SU-DHL-6 (cell line): ENCODE results near the gene LENEP.

ENCODE experiments used
- H2AFZ ChIP-seq: fragments of 200-600 bp; sonication (generic); 2 replicates; pipeline ENCODE4 v1.6.1; 2014; ENCODE audit warnings: low read depth, mild to moderate bottlenecking, moderate library complexity, mixed read lengths, antibody characterized with exemption, low read length; ENCODE audit not compliant: severe bottlenecking
- H3F3A ChIP-seq: fragments of 200-600 bp; shearing (Covaris generic); 2 replicates; pipeline ENCODE4 v1.6.0; 2016; ENCODE audit warnings: antibody characterized with exemption, mild to moderate bottlenecking; ENCODE audit not compliant: insufficient read depth
- H3K27ac ChIP-seq: fragments of 200-600 bp; sonication (generic); 2 replicates; pipeline ENCODE4 v1.5.1; 2016; ENCODE audit warnings: low read depth, mild to moderate bottlenecking, low read length, moderate library complexity, mixed read lengths
- H3K27me3 ChIP-seq: fragments of 200-600 bp; sonication (generic), shearing (Covaris generic); 2 replicates; pipeline ENCODE4 v1.6.0; 2014; ENCODE audit warnings: mild to moderate bottlenecking, low read length
- H3K36me3 ChIP-seq: fragments of 200-600 bp; sonication (generic); 2 replicates; pipeline ENCODE4 v1.6.1; 2014; ENCODE audit warnings: mild to moderate bottlenecking, low read length, mixed read lengths
- H3K4me2 ChIP-seq: fragments of 300-600, 200-600 bp; shearing (Covaris generic), sonication (generic); 2 replicates; pipeline ENCODE4 v1.6.0; 2014; ENCODE audit warnings: low read length, low read depth, mild to moderate bottlenecking; ENCODE audit not compliant: poor library complexity, severe bottlenecking
- H3K4me3 ChIP-seq: fragments of 200-600 bp; sonication (generic); 2 replicates; pipeline ENCODE4 v1.5.1; 2014; ENCODE audit warnings: antibody characterized with exemption, low read length, mild to moderate bottlenecking, mixed read lengths; ENCODE audit not compliant: insufficient read depth, poor library complexity, severe bottlenecking
- H3K79me2 ChIP-seq: fragments of 200-600 bp; sonication (generic); 2 replicates; pipeline ENCODE4 v1.6.1; 2014; ENCODE audit warnings: mild to moderate bottlenecking, low read length, moderate library complexity; ENCODE audit not compliant: insufficient read depth
- H3K9ac ChIP-seq: fragments of 200-600 bp; sonication (generic); 2 replicates; pipeline ENCODE4 v1.7.0; 2014; ENCODE audit warnings: mild to moderate bottlenecking, low read length
- H3K9me2 ChIP-seq: fragments of 200-600 bp; sonication (generic); replicated peaks from 2 replicates; pipeline ENCODE4 v1.6.1; 2014; ENCODE audit warnings: low read length; ENCODE audit not compliant: insufficient read depth
- H3K9me3 ChIP-seq: fragments of 200-600 bp; sonication (generic); 2 replicates; pipeline ENCODE4 v1.6.1; 2014; ENCODE audit warnings: low read length, mixed read lengths; ENCODE audit not compliant: insufficient read depth
- H4K20me1 ChIP-seq: fragments of 200-600 bp; sonication (generic); 2 replicates; pipeline ENCODE4 v1.6.1; 2014; ENCODE audit warnings: low read depth, mild to moderate bottlenecking, antibody characterized with exemption, low read length, moderate library complexity, mixed read lengths
- CTCF ChIP-seq: fragments of 200-600 bp; sonication (generic); IDR thresholded peaks from one replicate; pipeline ENCODE4 v1.5.1; 2017; ENCODE audit warnings: antibody characterized with exemption, mild to moderate bottlenecking, low read length, moderate library complexity; ENCODE audit not compliant: insufficient read depth, poor library complexity, severe bottlenecking
- EZH2phosphoT487 ChIP-seq: fragments of 200-600 bp; sonication (generic), shearing (Covaris generic); conservative IDR thresholded peaks from 2 replicates; pipeline ENCODE4 v1.6.1; 2018; ENCODE audit warnings: mild to moderate bottlenecking, antibody characterized with exemption, low read length, moderate library complexity, mixed read lengths

Gene LENEP

DNA sequence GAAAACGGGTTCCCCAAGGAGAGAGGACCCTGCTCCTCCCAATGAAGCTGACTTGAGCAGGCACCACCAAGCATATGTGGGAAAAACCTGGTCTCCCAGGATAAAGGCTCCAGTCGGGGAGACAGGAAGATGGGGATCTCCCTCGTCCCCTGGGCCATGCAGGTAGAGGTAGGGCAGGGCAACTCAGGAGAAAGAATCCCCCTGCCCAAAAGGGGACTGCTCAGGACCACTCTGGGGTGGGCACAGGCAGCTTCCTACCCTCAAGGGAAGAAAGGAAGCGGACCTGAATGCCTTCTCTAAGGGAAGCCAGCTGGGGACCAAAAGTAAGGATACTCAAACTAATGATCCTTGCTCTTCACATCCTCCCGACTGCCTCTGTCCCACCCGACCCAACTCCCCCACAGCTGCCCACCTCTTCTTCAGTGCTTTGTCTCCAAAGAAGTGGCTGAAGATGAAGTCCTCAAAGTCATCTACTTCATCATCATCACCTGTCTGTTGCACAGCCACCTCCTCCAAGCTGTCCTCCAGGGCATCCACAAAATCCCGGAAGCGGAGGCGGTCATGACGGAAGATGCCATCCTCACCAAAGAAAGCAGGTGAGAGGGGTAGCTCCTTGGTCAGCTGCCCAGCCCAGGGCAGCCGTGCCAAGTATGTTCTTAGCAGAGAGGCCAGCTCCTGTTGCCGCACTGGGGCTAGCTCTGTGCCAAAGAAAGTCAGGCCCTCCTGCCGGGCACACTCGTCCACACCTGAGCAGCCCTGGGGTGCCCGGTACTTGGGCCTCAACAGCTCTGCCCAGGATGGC, 48.0 kb upstream of the LENEP start:
- H3K9ac ChIP-seq: no peak overlapping the region
- H3K4me2 ChIP-seq: no peak overlapping the region
- H4K20me1 ChIP-seq: no peaks in the 10 kb centered on the region
- no peaks in the 10 kb centered on the region for H3K9me2 ChIP-seq
- TF ChIP-seq EZH2phosphoT487 (no peak), CTCF (no peak)
- no peak overlapping the region for H2AFZ ChIP-seq
- H3K27ac ChIP-seq: no peak overlapping the region
- no peak overlapping the region for H3K4me3 ChIP-seq
- no peaks in the 10 kb centered on the region for H3K79me2 ChIP-seq
- H3F3A ChIP-seq: peaks cover 5% of the 10 kb centered on the region; the same call in 1 of the 2 replicates
- no peaks in the 10 kb centered on the region for H3K27me3 ChIP-seq
- H3K36me3 ChIP-seq: no peaks in the 10 kb centered on the region
- H3K9me3 ChIP-seq: no peaks in the 10 kb centered on the region

DNA sequence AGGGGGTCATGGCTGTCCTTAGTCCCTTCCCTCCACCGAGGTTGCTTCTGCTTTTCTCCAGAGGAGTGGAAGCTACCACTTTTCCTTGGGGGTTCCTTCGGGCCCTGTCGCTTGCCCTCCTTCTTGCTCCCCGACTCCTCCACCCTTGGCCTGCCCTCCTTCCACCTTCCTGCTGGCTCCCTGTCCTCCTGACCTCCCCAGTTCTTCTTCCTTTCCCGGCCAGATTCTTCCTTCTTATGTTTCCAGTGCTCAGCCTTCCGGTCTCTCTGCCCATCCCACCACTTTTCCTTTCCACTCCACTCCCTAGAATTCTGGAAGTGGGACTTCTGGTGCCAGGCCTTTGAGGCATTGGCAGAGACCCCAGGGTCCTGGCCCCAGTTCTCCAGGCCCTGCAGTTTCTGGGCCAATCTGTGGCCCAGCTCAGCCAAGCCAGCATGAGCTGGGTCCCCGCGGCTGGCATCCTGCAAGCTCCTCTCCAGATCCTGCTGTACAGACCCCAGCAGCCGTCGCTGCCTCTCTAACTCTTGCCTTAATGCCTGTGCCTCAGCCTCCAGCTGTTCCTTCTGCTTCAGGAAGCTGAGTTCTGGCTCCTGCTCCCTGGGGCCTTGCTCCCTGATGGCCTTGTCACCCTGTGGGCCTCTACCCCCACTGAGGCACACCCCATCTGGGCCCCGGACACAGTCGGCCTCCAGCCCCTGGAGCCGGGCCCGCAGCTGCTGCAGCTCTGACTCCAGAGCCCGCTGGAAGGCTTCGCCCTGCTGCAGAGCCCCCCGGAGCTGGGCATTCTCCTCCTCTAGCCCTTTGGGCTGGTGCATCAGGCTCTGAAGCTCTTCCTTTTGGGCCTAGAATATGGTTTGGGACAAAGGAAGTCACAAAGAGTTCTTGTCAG, 47.2 kb upstream of the LENEP start:
- no peak overlapping the region for H3K9ac ChIP-seq
- no peaks in the 10 kb centered on the region for H3K9me3 ChIP-seq
- H3K9me2 ChIP-seq: no peaks in the 10 kb centered on the region
- H3K79me2 ChIP-seq: no peaks in the 10 kb centered on the region
- H2AFZ ChIP-seq: no peak overlapping the region
- H3K4me3 ChIP-seq: no peak overlapping the region
- H3K36me3 ChIP-seq: no peaks in the 10 kb centered on the region
- no peak overlapping the region for H3K27ac ChIP-seq
- no peak overlapping the region for H3K4me2 ChIP-seq
- no peaks in the 10 kb centered on the region for H3F3A ChIP-seq
- H3K27me3 ChIP-seq: no peaks in the 10 kb centered on the region
- H4K20me1 ChIP-seq: no peaks in the 10 kb centered on the region
- no peak for TF ChIP-seq EZH2phosphoT487
- TF ChIP-seq CTCF: no peak

DNA sequence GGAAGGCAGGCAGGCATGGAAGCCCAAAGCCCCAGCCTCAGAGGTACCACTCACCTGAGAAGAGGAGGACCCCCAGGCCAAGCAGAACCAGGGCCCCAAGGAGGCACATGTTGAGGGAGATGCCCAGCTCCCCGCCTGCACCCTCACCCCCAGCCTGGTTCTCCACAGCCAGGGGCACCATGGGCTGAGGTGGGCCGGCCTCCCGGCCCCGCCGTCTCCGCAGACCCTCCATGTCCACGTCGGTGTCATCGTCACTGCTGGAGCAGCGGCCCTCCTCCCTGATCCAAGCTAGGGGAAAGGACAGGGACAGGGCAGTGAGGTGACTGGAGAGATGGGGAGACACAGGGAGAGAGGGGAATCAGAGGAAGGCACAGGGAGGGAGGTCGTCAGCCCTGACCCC, 45.3 kb upstream of the LENEP start:
- Histone ChIP-seq H3K4me2 (no peak overlapping the region), H3K79me2 (no peaks in the 10 kb centered on the region), H3K27me3 (no peaks in the 10 kb centered on the region), H3K9me2 (no peaks in the 10 kb centered on the region), H3K9ac (no peak overlapping the region), H3K36me3 (no peaks in the 10 kb centered on the region), H3K9me3 (no peaks in the 10 kb centered on the region), H4K20me1 (no peaks in the 10 kb centered on the region), H3K27ac (no peak overlapping the region), H3F3A (no peaks in the 10 kb centered on the region), H2AFZ (no peak overlapping the region), H3K4me3 (no peak overlapping the region)
- TF ChIP-seq EZH2phosphoT487: no peak
- TF ChIP-seq CTCF: no peak
